Lower leg skin (tissue), 3 donors: ENCODE measurements around the gene PDLIM7.

Experiments used
- POLR2A ChIP-seq, 2 donors: fragments of 450-650 bp; IDR thresholded peaks; one replicate each; pipeline ENCODE4 v1.6.1; 2016 to 2017; ENCODE audit warnings: antibody characterized with exemption in 2 of 2, mild to moderate bottlenecking in 1 of 2, moderate library complexity in 1 of 2
- TF ChIP-seq, protein P1 (sequence below), 3 donors: fragments of 450-650 bp; IDR thresholded peaks; one replicate each; pipeline ENCODE4 v1.5.1; 2016; ENCODE audit warnings: antibody characterized with exemption in 3 of 3, mild to moderate bottlenecking in 3 of 3, moderate library complexity in 2 of 3

DNA sequence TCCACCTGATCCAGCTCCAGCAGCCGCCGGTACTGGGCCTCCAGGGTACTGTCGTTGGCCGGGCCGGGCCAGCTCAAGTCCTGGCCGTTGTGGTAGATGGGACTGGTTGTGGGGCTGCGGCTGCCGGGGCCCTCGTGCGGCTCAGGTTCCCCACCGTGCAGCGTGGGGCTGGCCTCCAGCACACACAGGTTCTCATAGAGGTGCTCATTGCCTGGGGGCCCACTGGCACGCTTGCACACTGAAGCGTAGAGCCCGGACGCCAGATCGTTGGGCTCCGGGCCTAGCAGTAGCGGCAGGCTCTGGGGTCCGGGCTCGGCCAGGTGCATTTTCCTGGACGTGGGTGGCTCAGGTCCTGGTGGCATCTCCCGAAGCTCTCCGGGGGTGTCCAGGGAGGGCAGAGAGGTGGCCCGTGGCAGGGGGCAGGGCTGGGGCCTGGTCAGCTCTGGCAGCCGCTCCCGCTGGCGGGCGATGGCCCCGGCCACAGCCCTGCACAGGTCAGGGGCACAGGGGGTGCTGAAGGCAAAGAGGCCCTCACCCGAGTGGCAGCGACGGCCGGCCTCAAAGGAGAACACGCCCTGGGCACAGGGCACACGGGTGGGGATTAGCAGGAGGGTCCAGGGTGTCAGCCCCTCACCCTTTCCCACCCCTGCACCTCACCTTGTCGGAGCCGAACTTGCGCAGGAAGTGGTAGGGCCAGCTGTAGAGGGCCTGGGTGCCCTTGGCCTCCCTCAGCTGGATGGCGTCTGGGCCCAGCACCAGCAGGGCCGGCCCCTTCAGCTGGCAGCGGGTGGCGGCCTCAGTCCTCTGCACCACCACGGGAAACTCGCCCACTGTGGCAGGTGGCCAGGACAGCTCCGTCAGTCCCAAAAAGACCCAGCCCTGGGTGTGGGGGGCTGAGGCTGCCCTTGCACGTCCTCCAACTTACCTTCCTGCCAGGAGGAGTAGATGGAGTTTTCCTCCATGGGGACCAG, 7.0 kb upstream of the PDLIM7 start:
- TF ChIP-seq, protein P1, sequence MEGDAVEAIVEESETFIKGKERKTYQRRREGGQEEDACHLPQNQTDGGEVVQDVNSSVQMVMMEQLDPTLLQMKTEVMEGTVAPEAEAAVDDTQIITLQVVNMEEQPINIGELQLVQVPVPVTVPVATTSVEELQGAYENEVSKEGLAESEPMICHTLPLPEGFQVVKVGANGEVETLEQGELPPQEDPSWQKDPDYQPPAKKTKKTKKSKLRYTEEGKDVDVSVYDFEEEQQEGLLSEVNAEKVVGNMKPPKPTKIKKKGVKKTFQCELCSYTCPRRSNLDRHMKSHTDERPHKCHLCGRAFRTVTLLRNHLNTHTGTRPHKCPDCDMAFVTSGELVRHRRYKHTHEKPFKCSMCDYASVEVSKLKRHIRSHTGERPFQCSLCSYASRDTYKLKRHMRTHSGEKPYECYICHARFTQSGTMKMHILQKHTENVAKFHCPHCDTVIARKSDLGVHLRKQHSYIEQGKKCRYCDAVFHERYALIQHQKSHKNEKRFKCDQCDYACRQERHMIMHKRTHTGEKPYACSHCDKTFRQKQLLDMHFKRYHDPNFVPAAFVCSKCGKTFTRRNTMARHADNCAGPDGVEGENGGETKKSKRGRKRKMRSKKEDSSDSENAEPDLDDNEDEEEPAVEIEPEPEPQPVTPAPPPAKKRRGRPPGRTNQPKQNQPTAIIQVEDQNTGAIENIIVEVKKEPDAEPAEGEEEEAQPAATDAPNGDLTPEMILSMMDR (IDR thresholded peaks at IDR 0.05), result no peak
- no peak for TF ChIP-seq POLR2A (IDR thresholded peaks at IDR 0.05)
